RWPE2 (cell line): ENCODE data around the gene POLR1G.

Experiments used
- ATAC-seq: fragments of 200-7000 bp; cut with Tn5 transposase; 3 replicates; pipeline ENCODE4 v1.9.1; 2021; ENCODE audit warnings: low read depth
- DNase-seq: peaks from one replicate; pipeline ENCODE4 v3.0.0-alpha.2; 2020; ENCODE audit warnings: low spot score
- H3K27ac ChIP-seq: fragments of 450-650 bp; 2 replicates; pipeline ENCODE4 v1.5.1; 2017; ENCODE audit warnings: mild to moderate bottlenecking; ENCODE audit not compliant: poor library complexity, severe bottlenecking
- H3K27me3 ChIP-seq: fragments of 250-450 bp; sonication (Bioruptor Pico); 2 replicates; pipeline ENCODE4 v1.5.1; 2021; ENCODE audit warnings: mild to moderate bottlenecking, moderate library complexity; ENCODE audit not compliant: insufficient read depth, poor library complexity, severe bottlenecking
- H3K36me3 ChIP-seq: fragments of 250-450 bp; sonication (Bioruptor Pico); 2 replicates; pipeline ENCODE4 v1.5.1; 2020; ENCODE audit warnings: low read depth, mild to moderate bottlenecking, moderate library complexity
- H3K4me1 ChIP-seq: fragments of 250-450 bp; sonication (Bioruptor Pico); 2 replicates; pipeline ENCODE4 v1.5.1; 2021; ENCODE audit warnings: mild to moderate bottlenecking, moderate library complexity; ENCODE audit not compliant: insufficient read depth, poor library complexity, severe bottlenecking
- H3K4me3 ChIP-seq: fragments of 250-450 bp; sonication (Bioruptor Pico); 2 replicates; pipeline ENCODE4 v1.5.1; 2021; ENCODE audit warnings: mild to moderate bottlenecking, moderate library complexity; ENCODE audit not compliant: severe bottlenecking
- H3K9me3 ChIP-seq: fragments of 250-450 bp; sonication (Bioruptor Pico); 2 replicates; pipeline ENCODE4 v1.5.1; 2021; ENCODE audit warnings: mild to moderate bottlenecking, moderate library complexity; ENCODE audit not compliant: severe bottlenecking
- CTCF ChIP-seq: fragments of 450-650 bp; IDR thresholded peaks from one replicate; pipeline ENCODE4 v1.5.1; 2017; ENCODE audit warnings: mild to moderate bottlenecking, moderate library complexity; ENCODE audit not compliant: poor library complexity, severe bottlenecking

Gene POLR1G

GRCh38 chr19:45368737-45369340, 37.6 kb upstream of the POLR1G start:
- H3K9me3 ChIP-seq, result no peaks in the 10 kb centered on the region
- no peak for DNase-seq
- peaks cover 6% of the 10 kb centered on the region for H3K4me1 ChIP-seq
- peak overlapping the region; percentile 99 for H3K27ac ChIP-seq
- H3K36me3 ChIP-seq, result peaks cover 50% of the 10 kb centered on the region
- ATAC-seq, result 0 out of 3 replicates have a peak, but pooled peaks have one; percentile 3
- no peak for TF ChIP-seq CTCF
- no peak overlapping the region for H3K4me3 ChIP-seq
- H3K27me3 ChIP-seq, result no peaks in the 10 kb centered on the region

GRCh38 chr19:45370410-45371204, 35.8 kb upstream of the POLR1G start, which contains the start of gene ERCC2:
Gene ERCC2 (minus strand): TSS chr19:45370573. CDS start chr19:45370540, 33 bp downstream.
- H3K36me3 ChIP-seq, result peaks cover 38% of the 10 kb centered on the region
- ATAC-seq, result peak; percentile 97
- peaks cover 7% of the 10 kb centered on the region for H3K4me1 ChIP-seq
- DNase-seq, result peak; percentile 97
- H3K27ac ChIP-seq, result peak within 1 kb of the TSS; percentile 99
- H3K9me3 ChIP-seq, result no peaks in the 10 kb centered on the region
- no peak for TF ChIP-seq CTCF
- H3K4me3 ChIP-seq, result peak within 1 kb of the TSS; percentile 57
- H3K27me3 ChIP-seq, result no peaks in the 10 kb centered on the region

- Histone ChIP-seq H3K9me3 (no peaks in the 10 kb centered on the region), H3K4me1 (peaks cover 20% of the 10 kb centered on the region), H3K36me3 (peaks cover 22% of the 10 kb centered on the region), H3K4me3 (no peak overlapping the region), H3K27me3 (no peaks in the 10 kb centered on the region), H3K27ac (peak overlapping the region; percentile 99)
- TF ChIP-seq CTCF, result no peak
- DNase-seq (no peak), ATAC-seq (peak; percentile 78)
Observed at GRCh38 chr19:45376045-45376724, 30.3 kb upstream of the POLR1G start.

- peaks cover 56% of the 10 kb centered on the region for H3K36me3 ChIP-seq
- TF ChIP-seq CTCF, result no peak
- DNase-seq (no peak), ATAC-seq (peak; percentile 2; the same call in 1 of the 3 replicates)
- H3K27me3 ChIP-seq, result no peaks in the 10 kb centered on the region
- H3K9me3 ChIP-seq, result no peaks in the 10 kb centered on the region
- H3K4me1 ChIP-seq, result peaks cover 20% of the 10 kb centered on the region
- peak overlapping the region; percentile 99 for H3K27ac ChIP-seq
- H3K4me3 ChIP-seq, result no peak overlapping the region
Observed at GRCh38 chr19:45380107-45380506, 26.3 kb upstream of the POLR1G start.
